ENCODE data around the gene SPTY2D1. TPM values are rescaled to one million over a fixed set of nuclear protein-coding genes. Genes with fewer than 3 reads are reported as not detected.

SPTY2D1 gene
- total RNA-seq, 1 donor from 2014 or later, result 17.0 TPM

Other genes with a start within 250 kb of the SPTY2D1 start
- gene LDHA, start 239.8 kb downstream of the SPTY2D1 start, total RNA-seq, result 269 and 279 TPM in 2 replicates
- 0.82 and 2.6 TPM in 2 replicates for gene LDHC, start 222.0 kb downstream of the SPTY2D1 start, total RNA-seq
- not detected in 2 replicates for gene LDHAL6A, start 178.5 kb downstream of the SPTY2D1 start, total RNA-seq
- gene TSG101, start 107.4 kb downstream of the SPTY2D1 start, total RNA-seq, result 131 and 180 TPM in 2 replicates
- 42.0 and 43.5 TPM in 2 replicates for gene UEVLD, start 45.6 kb downstream of the SPTY2D1 start, total RNA-seq
- 7.4 TPM in 1 of 2 replicates, not detected in the other for gene MISFA, start 34.6 kb downstream of the SPTY2D1 start, total RNA-seq
- 3.1 and 5.0 TPM in 2 replicates for gene TMEM86A, start 64.4 kb upstream of the SPTY2D1 start, total RNA-seq
- gene IGSF22, start 91.8 kb upstream of the SPTY2D1 start, total RNA-seq, result 0.04 TPM in 1 of 2 replicates, not detected in the other
- 0.07 TPM in 1 of 2 replicates, not detected in the other for gene PTPN5, start 157.5 kb upstream of the SPTY2D1 start, total RNA-seq

Data from kidney epithelial cell (primary cell).